Mononuclear cell (primary cell): ENCODE results near the gene NUBPL. TPM values are rescaled to one million over a fixed set of nuclear protein-coding genes. Genes with fewer than 3 reads are reported as not detected.
"Not testable (repeated sequence)": the region's sequence is repeated elsewhere in the genome, so short reads cannot be mapped to it uniquely, and the experiment has no call there.

ENCODE experiments used
- H3K27me3 ChIP-seq: 2 replicates; pipeline ENCODE4 v1.6.0; 2011; ENCODE audit warnings: low read length, control low read depth; ENCODE audit not compliant: insufficient read depth
- H3K4me1 ChIP-seq: 2 replicates; pipeline ENCODE4 v1.5.1; 2011; ENCODE audit warnings: mild to moderate bottlenecking, low read length, control low read depth; ENCODE audit not compliant: insufficient read depth
- H3K4me3 ChIP-seq: 2 replicates; pipeline ENCODE4 v1.5.1; 2011; ENCODE audit warnings: mild to moderate bottlenecking, low read length, moderate library complexity
- H3K9me3 ChIP-seq: 2 replicates; pipeline ENCODE4 v1.5.1; 2011; ENCODE audit warnings: low read depth, mild to moderate bottlenecking, control low read depth, low read length
- total RNA-seq: library from RNA; depleted of rRNA; stranded (reverse); fragments of >200 nt; gene quantifications from one replicate; pipeline ENCODE4 v1.2.3, GENCODE V29; 2012

The NUBPL gene
- total RNA-seq, 1 donor = 5.7 TPM

GRCh38 chr14:31716208-31716607 is 155.0 kb downstream of the NUBPL start:
- no peaks in the 10 kb centered on the region for H3K27me3 ChIP-seq
- H3K9me3 ChIP-seq = no peaks in the 10 kb centered on the region
- no peaks in the 10 kb centered on the region for H3K4me1 ChIP-seq
- H3K4me3 ChIP-seq = no peak overlapping the region

- no peaks in the 10 kb centered on the region for H3K9me3 ChIP-seq
- H3K4me1 ChIP-seq = no peaks in the 10 kb centered on the region
Observed at GRCh38 chr14:31717294-31718085, 156.3 kb downstream of the NUBPL start.

GRCh38 chr14:31718585-31718984 is 157.4 kb downstream of the NUBPL start:
- Histone ChIP-seq H3K27me3 (no peaks in the 10 kb centered on the region), H3K4me3 (no peak overlapping the region), H3K4me1 (no peaks in the 10 kb centered on the region), H3K9me3 (no peaks in the 10 kb centered on the region)

More at GRCh38 chr14:31717294-31718085, 156.3 kb downstream of the NUBPL start:
- no peak overlapping the region for H3K4me3 ChIP-seq
- H3K27me3 ChIP-seq = no peaks in the 10 kb centered on the region

GRCh38 chr14:31718985-31719384 is 157.8 kb downstream of the NUBPL start:
- no peaks in the 10 kb centered on the region for H3K9me3 ChIP-seq
- H3K4me1 ChIP-seq = no peaks in the 10 kb centered on the region
- no peak overlapping the region for H3K4me3 ChIP-seq
- H3K27me3 ChIP-seq = no peaks in the 10 kb centered on the region

GRCh38 chr14:31726337-31726736 is 165.1 kb downstream of the NUBPL start:
- Histone ChIP-seq H3K4me3 (no peak overlapping the region), H3K4me1 (no peaks in the 10 kb centered on the region), H3K9me3 (peaks cover 5% of the 10 kb centered on the region), H3K27me3 (no peaks in the 10 kb centered on the region)

GRCh38 chr14:31727797-31728196 is 166.6 kb downstream of the NUBPL start:
- H3K4me3 ChIP-seq = no peak overlapping the region
- peaks cover 5% of the 10 kb centered on the region for H3K9me3 ChIP-seq
- H3K4me1 ChIP-seq = no peaks in the 10 kb centered on the region
- H3K27me3 ChIP-seq = no peaks in the 10 kb centered on the region

GRCh38 chr14:31740688-31741087 is 179.5 kb downstream of the NUBPL start:
- no peaks in the 10 kb centered on the region for H3K4me1 ChIP-seq
- peaks cover 4% of the 10 kb centered on the region for H3K9me3 ChIP-seq
- no peaks in the 10 kb centered on the region for H3K27me3 ChIP-seq
- H3K4me3 ChIP-seq = no peak overlapping the region

- Histone ChIP-seq H3K9me3 (peaks cover 27% of the 10 kb centered on the region), H3K4me1 (no peaks in the 10 kb centered on the region), H3K27me3 (no peaks in the 10 kb centered on the region), H3K4me3 (no peak overlapping the region)
Observed at GRCh38 chr14:31745741-31746140, 184.5 kb downstream of the NUBPL start.

GRCh38 chr14:31746326-31746725 is 185.1 kb downstream of the NUBPL start:
- Histone ChIP-seq H3K9me3 (peaks cover 27% of the 10 kb centered on the region), H3K27me3 (no peaks in the 10 kb centered on the region), H3K4me3 (no peak overlapping the region), H3K4me1 (no peaks in the 10 kb centered on the region)

GRCh38 chr14:31749275-31749674 is 188.1 kb downstream of the NUBPL start:
- H3K4me3 ChIP-seq = no peak overlapping the region
- H3K9me3 ChIP-seq = peaks cover 27% of the 10 kb centered on the region
- H3K27me3 ChIP-seq = no peaks in the 10 kb centered on the region
- H3K4me1 ChIP-seq = no peaks in the 10 kb centered on the region

- not testable (repeated sequence) for H3K27me3 ChIP-seq, H3K4me3 ChIP-seq, H3K4me1 ChIP-seq
- H3K9me3 ChIP-seq = peaks cover 20% of the 10 kb centered on the region
Observed at GRCh38 chr14:31751047-31751446, 189.8 kb downstream of the NUBPL start.

GRCh38 chr14:31752867-31753661 is 191.9 kb downstream of the NUBPL start:
- H3K4me1 ChIP-seq = no peaks in the 10 kb centered on the region
- H3K9me3 ChIP-seq = peaks cover 13% of the 10 kb centered on the region
- no peak overlapping the region for H3K4me3 ChIP-seq
- no peaks in the 10 kb centered on the region for H3K27me3 ChIP-seq

GRCh38 chr14:31758941-31759340 is 197.7 kb downstream of the NUBPL start:
- H3K27me3 ChIP-seq = no peaks in the 10 kb centered on the region
- H3K4me1 ChIP-seq = no peaks in the 10 kb centered on the region
- H3K9me3 ChIP-seq = no peaks in the 10 kb centered on the region
- no peak overlapping the region for H3K4me3 ChIP-seq

GRCh38 chr14:31760277-31760676 is 199.1 kb downstream of the NUBPL start:
- Histone ChIP-seq H3K4me1 (no peaks in the 10 kb centered on the region), H3K27me3 (no peaks in the 10 kb centered on the region), H3K4me3 (no peak overlapping the region), H3K9me3 (no peaks in the 10 kb centered on the region)

- H3K9me3 ChIP-seq = no peaks in the 10 kb centered on the region
- no peaks in the 10 kb centered on the region for H3K4me1 ChIP-seq
- H3K4me3 ChIP-seq = no peak overlapping the region
- no peaks in the 10 kb centered on the region for H3K27me3 ChIP-seq
Observed at GRCh38 chr14:31761325-31761724, 200.1 kb downstream of the NUBPL start.
